ENCODE measurements around the gene EPHA2.
A peak's percentile ranks its signal among the peaks of the same experiment; 100 is the strongest.
"Not testable (repeated sequence)": the region's sequence is repeated elsewhere in the genome, so short reads cannot be mapped to it uniquely, and the experiment has no call there.

The EPHA2 gene

GRCh38 chr1:16167331-16168143, 11.7 kb upstream of the EPHA2 start:
- DNase-seq, result no peak

GRCh38 chr1:16166117-16166516, 10.2 kb upstream of the EPHA2 start:
- no peak for DNase-seq

- no peak for DNase-seq
These were observed 9.7 kb upstream of the EPHA2 start for GRCh38 chr1:16165548-16165947.

GRCh38 chr1:16165073-16165364, 9.2 kb upstream of the EPHA2 start:
- peak; percentile 7 for DNase-seq

- peak; percentile 88 for DNase-seq
These were observed 8.6 kb upstream of the EPHA2 start for GRCh38 chr1:16164213-16165072.

GRCh38 chr1:16163608-16164212, 7.8 kb upstream of the EPHA2 start:
- not testable (repeated sequence) for DNase-seq

- DNase-seq, result no peak
These were observed 6.4 kb upstream of the EPHA2 start for GRCh38 chr1:16162163-16162822.

GRCh38 chr1:16161717-16162116, 5.8 kb upstream of the EPHA2 start:
- DNase-seq, result no peak

- DNase-seq, result no peak
These were observed 3.3 kb upstream of the EPHA2 start for GRCh38 chr1:16158993-16159831.

- no peak for DNase-seq
These were observed 2.2 kb upstream of the EPHA2 start for GRCh38 chr1:16158025-16158424.

GRCh38 chr1:16156848-16157495, 1.1 kb upstream of the EPHA2 start:
- no peak for DNase-seq

- no peak for DNase-seq
These were observed 1.7 kb downstream of the EPHA2 start for GRCh38 chr1:16153999-16154673.

GRCh38 chr1:16153096-16153998, 2.5 kb downstream of the EPHA2 start:
- no peak for DNase-seq

GRCh38 chr1:16152481-16153087, 3.3 kb downstream of the EPHA2 start:
- no peak for DNase-seq

GRCh38 chr1:16151995-16152384, 3.9 kb downstream of the EPHA2 start:
- no peak for DNase-seq

- DNase-seq, result peak; percentile 60
These were observed 4.5 kb downstream of the EPHA2 start for GRCh38 chr1:16151196-16151994.

GRCh38 chr1:16150508-16150907, 5.4 kb downstream of the EPHA2 start:
- no peak for DNase-seq

- DNase-seq, result no peak
These were observed 6.0 kb downstream of the EPHA2 start for GRCh38 chr1:16149702-16150488.

Data from NCI-H1092 treated with DMSO at 0.1 percent for 48 hours (cell line).